Thoracic aorta (tissue), 2 donors: Measurements from ENCODE around the gene FER1L5. TPM values are rescaled to one million over a fixed set of nuclear protein-coding genes. Genes with fewer than 3 reads are reported as not detected.

Source experiments
- ATAC-seq: fragments of 150-250 bp; one replicate; pipeline ENCODE4 v1.8.0; 2017; ENCODE audit warnings: low read depth; ENCODE audit not compliant: insufficient number of reproducible peaks, low FRiP score
- DNase-seq: peaks from one replicate; pipeline ENCODE4 v3.0.0-alpha.2; 2020; ENCODE audit warnings: low spot score
- H3K27ac ChIP-seq, 2 donors: fragments of 200-600 bp; sonication (generic); 1 replicate in 1 of 2; 2 replicates in 1 of 2; pipeline ENCODE4 v1.5.1; 2016; ENCODE audit warnings: mild to moderate bottlenecking in 2 of 2, moderate library complexity in 2 of 2
- H3K27me3 ChIP-seq: fragments of 200-600 bp; sonication (generic); replicated peaks from 2 replicates; pipeline ENCODE4 v1.6.0; 2016; ENCODE audit warnings: mild to moderate bottlenecking; ENCODE audit not compliant: insufficient read depth
- H3K36me3 ChIP-seq: fragments of 200-600 bp; sonication (generic); one replicate; pipeline ENCODE4 v1.5.1; 2016
- H3K4me1 ChIP-seq, 2 donors: fragments of 200-600 bp; sonication (generic); 1 replicate in 1 of 2; 2 replicates in 1 of 2; pipeline versions ENCODE4 v1.5.1 to v1.6.0; 2016; ENCODE audit warnings: low read depth in 2 of 2, mild to moderate bottlenecking in 1 of 2; ENCODE audit not compliant: control insufficient read depth in 1 of 2
- H3K4me3 ChIP-seq: fragments of 200-600 bp; sonication (generic); 2 replicates; pipeline ENCODE4 v1.5.1; 2016; ENCODE audit warnings: mild to moderate bottlenecking
- H3K9me3 ChIP-seq: fragments of 200-600 bp; sonication (generic); 2 replicates; pipeline ENCODE4 v1.5.1; 2016
- total RNA-seq, 2 donors: library from RNA; depleted of rRNA; stranded (reverse); fragments of >200 nt; gene quantifications; one replicate each; pipeline versions ENCODE4 v1.1.0 to v1.2.3, GENCODE V29; 2016
- TF ChIP-seq, protein P1 (sequence below): fragments of 200-600 bp; sonication (generic); IDR thresholded peaks from one replicate; pipeline ENCODE4 v1.5.1; 2019; ENCODE audit warnings: antibody characterized with exemption

FER1L5 gene
- total RNA-seq, 2 donors from 2014 or later = not detected

DNA sequence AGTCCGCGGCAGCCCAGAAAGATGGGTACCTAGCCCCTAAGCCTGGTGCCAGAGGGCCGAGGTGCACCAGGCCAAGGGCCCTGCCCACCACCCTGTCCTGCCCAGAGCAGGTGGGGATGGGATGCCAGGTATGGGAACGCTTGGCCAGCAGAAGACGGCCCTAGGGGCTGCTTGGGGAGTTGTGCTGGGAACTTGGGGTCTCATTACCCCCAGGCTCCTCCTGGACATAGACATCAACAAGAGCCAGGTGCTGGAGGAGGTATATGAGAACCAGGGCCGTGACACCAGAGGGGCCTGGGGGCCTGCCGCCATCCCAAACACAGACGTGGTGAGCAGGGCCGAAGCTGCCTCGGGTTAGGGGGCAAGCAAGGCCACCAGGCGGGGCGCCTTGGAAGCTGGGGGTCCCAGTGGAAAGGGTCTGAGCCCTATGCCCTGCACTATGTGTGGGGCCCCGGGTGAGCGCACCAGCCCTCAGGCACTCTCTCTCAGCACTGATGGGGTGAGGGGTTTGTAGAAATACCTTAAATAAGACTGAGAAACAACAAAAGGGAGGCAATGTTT lies 46.9 kb downstream of the FER1L5 start:
- TF ChIP-seq, protein P1, sequence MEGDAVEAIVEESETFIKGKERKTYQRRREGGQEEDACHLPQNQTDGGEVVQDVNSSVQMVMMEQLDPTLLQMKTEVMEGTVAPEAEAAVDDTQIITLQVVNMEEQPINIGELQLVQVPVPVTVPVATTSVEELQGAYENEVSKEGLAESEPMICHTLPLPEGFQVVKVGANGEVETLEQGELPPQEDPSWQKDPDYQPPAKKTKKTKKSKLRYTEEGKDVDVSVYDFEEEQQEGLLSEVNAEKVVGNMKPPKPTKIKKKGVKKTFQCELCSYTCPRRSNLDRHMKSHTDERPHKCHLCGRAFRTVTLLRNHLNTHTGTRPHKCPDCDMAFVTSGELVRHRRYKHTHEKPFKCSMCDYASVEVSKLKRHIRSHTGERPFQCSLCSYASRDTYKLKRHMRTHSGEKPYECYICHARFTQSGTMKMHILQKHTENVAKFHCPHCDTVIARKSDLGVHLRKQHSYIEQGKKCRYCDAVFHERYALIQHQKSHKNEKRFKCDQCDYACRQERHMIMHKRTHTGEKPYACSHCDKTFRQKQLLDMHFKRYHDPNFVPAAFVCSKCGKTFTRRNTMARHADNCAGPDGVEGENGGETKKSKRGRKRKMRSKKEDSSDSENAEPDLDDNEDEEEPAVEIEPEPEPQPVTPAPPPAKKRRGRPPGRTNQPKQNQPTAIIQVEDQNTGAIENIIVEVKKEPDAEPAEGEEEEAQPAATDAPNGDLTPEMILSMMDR = no peak
- no peak overlapping the region for H3K27ac ChIP-seq
- H3K36me3 ChIP-seq = no peaks in the 10 kb centered on the region
- no peaks in the 10 kb centered on the region for H3K9me3 ChIP-seq
- H3K27me3 ChIP-seq = no peaks in the 10 kb centered on the region
- ATAC-seq (no peak), DNase-seq (no peak)
- H3K4me1 ChIP-seq = peaks cover 0 to 8% of the 10 kb centered on the region in 2 donors
- no peak overlapping the region for H3K4me3 ChIP-seq

DNA sequence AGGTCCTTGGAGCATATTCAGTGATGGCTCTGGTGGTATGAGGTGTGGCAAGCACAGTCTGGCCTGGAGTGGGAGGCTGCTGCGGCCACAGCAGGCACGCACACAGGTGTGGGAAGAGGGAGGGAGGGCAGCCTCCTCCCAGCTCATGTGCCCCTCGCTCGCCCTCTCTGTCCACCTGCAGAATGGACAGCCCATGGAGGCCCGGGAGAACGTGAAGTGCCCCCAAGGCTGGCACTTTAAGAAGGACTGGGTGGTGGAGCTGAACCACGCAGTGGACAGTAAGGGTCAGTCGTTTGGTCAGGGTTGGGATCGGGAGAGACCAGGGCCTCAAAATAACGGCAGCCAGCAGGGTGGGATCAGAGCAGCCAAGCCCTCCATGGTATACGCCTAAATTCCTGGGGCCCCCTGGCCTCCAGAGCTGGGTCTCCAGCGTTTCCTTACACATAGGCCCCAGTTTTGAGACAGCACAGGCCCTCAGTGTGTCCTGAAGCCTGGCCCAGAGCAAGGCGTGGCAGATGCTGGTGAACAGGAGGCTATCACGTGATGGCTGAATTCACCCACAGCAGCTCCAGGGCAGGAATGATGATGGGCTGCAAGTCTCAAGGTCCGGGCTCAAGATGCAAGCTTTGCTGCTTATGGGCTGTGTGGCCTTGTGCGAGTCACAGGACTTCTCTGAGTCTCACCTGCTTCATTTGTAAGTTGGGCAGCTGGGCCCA lies 47.9 kb downstream of the FER1L5 start:
- DNase-seq (no peak), ATAC-seq (no peak)
- Histone ChIP-seq H3K9me3 (no peaks in the 10 kb centered on the region), H3K4me3 (no peak overlapping the region), H3K36me3 (no peaks in the 10 kb centered on the region), H3K27me3 (no peaks in the 10 kb centered on the region), H3K27ac (no peak overlapping the region), H3K4me1 (peaks cover 0 to 2% of the 10 kb centered on the region in 2 donors)
- TF ChIP-seq, protein P1 = no peak

DNA sequence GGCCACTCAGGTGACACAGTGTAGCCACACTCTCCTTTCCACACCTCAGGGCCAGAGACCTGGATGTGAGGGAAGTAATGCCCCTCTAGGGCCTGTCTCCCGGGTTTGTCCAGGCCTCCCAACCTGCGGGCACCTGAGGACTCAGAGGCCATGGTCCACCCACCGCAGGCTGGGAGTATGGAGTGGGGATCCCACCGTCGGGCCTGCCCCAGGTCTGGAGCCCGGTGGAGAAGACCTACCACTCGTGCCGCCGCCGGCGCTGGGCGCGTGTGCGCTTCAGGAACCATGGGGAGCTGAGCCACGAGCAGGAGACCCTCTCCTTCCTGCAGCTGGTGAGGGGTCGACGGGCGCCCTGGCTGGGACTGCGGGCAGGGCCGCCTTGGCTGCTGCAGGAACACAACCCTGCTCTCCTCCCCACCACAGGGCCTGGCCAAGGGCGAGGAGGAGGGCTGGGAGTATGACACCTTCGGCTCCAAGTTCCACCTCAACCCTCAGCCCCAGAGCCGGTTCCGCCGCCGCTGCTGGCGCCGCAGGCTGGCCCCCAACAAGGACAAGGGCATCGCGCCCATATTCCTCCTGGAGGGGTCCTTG lies 48.6 kb downstream of the FER1L5 start:
- DNase-seq (no peak), ATAC-seq (no peak)
- TF ChIP-seq, protein P1 = no peak

DNA sequence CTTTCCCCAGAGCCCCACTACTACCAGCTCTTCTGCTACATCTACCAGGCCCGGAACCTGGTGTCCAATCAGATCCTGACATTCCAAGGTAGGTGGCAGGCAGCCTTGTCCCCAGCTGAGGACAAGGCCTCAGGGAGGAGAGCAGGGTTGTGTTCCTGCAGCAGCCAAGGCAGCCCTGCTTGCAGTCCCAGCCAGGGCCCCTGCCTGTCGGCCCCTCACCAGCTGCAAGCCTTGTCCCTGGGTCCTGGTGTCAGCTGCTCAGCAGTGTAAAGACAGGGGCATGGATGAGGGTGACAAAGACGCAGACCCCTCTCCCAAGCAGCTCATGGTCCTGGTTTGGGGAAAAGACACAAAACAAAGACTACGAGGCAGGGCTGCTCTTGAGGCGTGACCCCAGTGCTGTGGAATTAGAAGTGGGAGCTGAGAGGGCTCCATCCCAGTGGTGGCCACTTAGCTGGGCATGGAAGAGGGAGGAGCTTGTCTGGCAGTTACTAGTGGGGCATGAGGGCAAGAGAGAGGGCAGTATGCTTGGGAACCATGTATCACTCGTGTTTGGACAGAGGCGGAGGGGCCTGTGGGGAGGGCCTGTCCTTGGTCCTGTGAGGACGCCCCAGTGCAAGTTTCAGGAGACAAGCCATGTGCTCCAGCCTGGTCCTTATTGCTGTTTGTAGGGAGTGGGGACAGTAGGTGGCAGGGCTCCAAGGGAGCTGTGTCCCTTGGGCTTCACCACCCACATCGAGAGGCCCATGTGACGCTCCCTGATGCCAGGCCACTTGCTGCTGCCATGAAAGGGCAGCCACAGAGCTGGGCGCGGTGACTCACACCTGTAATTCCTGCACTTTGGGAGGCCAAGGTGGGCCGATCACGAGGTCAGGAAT lies 49.8 kb downstream of the FER1L5 start:
- Histone ChIP-seq H3K4me3 (no peak overlapping the region), H3K27ac (no peak overlapping the region), H3K36me3 (no peaks in the 10 kb centered on the region), H3K9me3 (no peaks in the 10 kb centered on the region), H3K4me1 (no peaks in the 10 kb centered on the region), H3K27me3 (no peaks in the 10 kb centered on the region)
- ATAC-seq (no peak), DNase-seq (no peak)
- TF ChIP-seq, protein P1 = no peak

More for the DNA sequence above, 48.6 kb downstream of the FER1L5 start:
- Histone ChIP-seq H3K4me1 (no peaks in the 10 kb centered on the region), H3K36me3 (no peaks in the 10 kb centered on the region), H3K4me3 (no peak overlapping the region), H3K27ac (no peak overlapping the region), H3K27me3 (no peaks in the 10 kb centered on the region), H3K9me3 (no peaks in the 10 kb centered on the region)
